IPS-18c (cell line): ENCODE measurements around the gene ARHGAP35.

Source experiments
- H3K4me3 ChIP-seq: 2 replicates; pipeline ENCODE4 v1.7.0; 2013; ENCODE audit warnings: low read depth, mild to moderate bottlenecking, low read length, moderate library complexity; ENCODE audit not compliant: insufficient read depth
- H3K9me3 ChIP-seq: one replicate; pipeline ENCODE4 v1.6.1; 2013; ENCODE audit warnings: mild to moderate bottlenecking, low read length, moderate library complexity; ENCODE audit not compliant: control insufficient read depth, insufficient read depth

The ARHGAP35 gene

GRCh38 chr19:46885411-46885810 lies 24.6 kb downstream of the ARHGAP35 start:
- no peak overlapping the region for H3K4me3 ChIP-seq
- no peaks in the 10 kb centered on the region for H3K9me3 ChIP-seq

- H3K4me3 ChIP-seq = no peak overlapping the region
- H3K9me3 ChIP-seq = no peaks in the 10 kb centered on the region
These were observed 25.9 kb downstream of the ARHGAP35 start for GRCh38 chr19:46886546-46887239.

- H3K9me3 ChIP-seq = no peaks in the 10 kb centered on the region
These were observed 26.5 kb downstream of the ARHGAP35 start for GRCh38 chr19:46887240-46887782.

GRCh38 chr19:46890423-46891170 lies 29.8 kb downstream of the ARHGAP35 start:
- Histone ChIP-seq H3K9me3 (no peaks in the 10 kb centered on the region), H3K4me3 (no peak overlapping the region)

More at GRCh38 chr19:46887240-46887782, 26.5 kb downstream of the ARHGAP35 start:
- H3K4me3 ChIP-seq = no peak overlapping the region

- Histone ChIP-seq H3K9me3 (no peaks in the 10 kb centered on the region), H3K4me3 (no peak overlapping the region)
These were observed 31.7 kb downstream of the ARHGAP35 start for GRCh38 chr19:46892252-46893179.

- Histone ChIP-seq H3K4me3 (no peak overlapping the region), H3K9me3 (no peaks in the 10 kb centered on the region)
These were observed 35.4 kb downstream of the ARHGAP35 start for GRCh38 chr19:46896076-46896794.

- H3K9me3 ChIP-seq = no peaks in the 10 kb centered on the region
- H3K4me3 ChIP-seq = no peak overlapping the region
These were observed 37.9 kb downstream of the ARHGAP35 start for GRCh38 chr19:46898731-46899130.

GRCh38 chr19:46900341-46900740 lies 39.5 kb downstream of the ARHGAP35 start:
- H3K4me3 ChIP-seq = no peak overlapping the region
- H3K9me3 ChIP-seq = no peaks in the 10 kb centered on the region

GRCh38 chr19:46901701-46902401 lies 41.1 kb downstream of the ARHGAP35 start:
- Histone ChIP-seq H3K4me3 (no peak overlapping the region), H3K9me3 (no peaks in the 10 kb centered on the region)

GRCh38 chr19:46902402-46902766 lies 41.6 kb downstream of the ARHGAP35 start:
- H3K9me3 ChIP-seq = no peaks in the 10 kb centered on the region
- H3K4me3 ChIP-seq = no peak overlapping the region

- H3K4me3 ChIP-seq = no peak overlapping the region
- no peaks in the 10 kb centered on the region for H3K9me3 ChIP-seq
These were observed 42.7 kb downstream of the ARHGAP35 start for GRCh38 chr19:46903458-46903857.

- Histone ChIP-seq H3K4me3 (no peak overlapping the region), H3K9me3 (no peaks in the 10 kb centered on the region)
These were observed 43.6 kb downstream of the ARHGAP35 start for GRCh38 chr19:46904114-46905060.

- H3K4me3 ChIP-seq = no peak overlapping the region
- no peaks in the 10 kb centered on the region for H3K9me3 ChIP-seq
These were observed 45.4 kb downstream of the ARHGAP35 start for GRCh38 chr19:46906221-46906620.

GRCh38 chr19:46907880-46908279 lies 47.1 kb downstream of the ARHGAP35 start:
- Histone ChIP-seq H3K4me3 (no peak overlapping the region), H3K9me3 (no peaks in the 10 kb centered on the region)

- H3K9me3 ChIP-seq = no peaks in the 10 kb centered on the region
- H3K4me3 ChIP-seq = no peak overlapping the region
These were observed 48.6 kb downstream of the ARHGAP35 start for GRCh38 chr19:46909356-46909755.
